Measurements from ENCODE around the gene TAF3.

TAF3 gene

DNA sequence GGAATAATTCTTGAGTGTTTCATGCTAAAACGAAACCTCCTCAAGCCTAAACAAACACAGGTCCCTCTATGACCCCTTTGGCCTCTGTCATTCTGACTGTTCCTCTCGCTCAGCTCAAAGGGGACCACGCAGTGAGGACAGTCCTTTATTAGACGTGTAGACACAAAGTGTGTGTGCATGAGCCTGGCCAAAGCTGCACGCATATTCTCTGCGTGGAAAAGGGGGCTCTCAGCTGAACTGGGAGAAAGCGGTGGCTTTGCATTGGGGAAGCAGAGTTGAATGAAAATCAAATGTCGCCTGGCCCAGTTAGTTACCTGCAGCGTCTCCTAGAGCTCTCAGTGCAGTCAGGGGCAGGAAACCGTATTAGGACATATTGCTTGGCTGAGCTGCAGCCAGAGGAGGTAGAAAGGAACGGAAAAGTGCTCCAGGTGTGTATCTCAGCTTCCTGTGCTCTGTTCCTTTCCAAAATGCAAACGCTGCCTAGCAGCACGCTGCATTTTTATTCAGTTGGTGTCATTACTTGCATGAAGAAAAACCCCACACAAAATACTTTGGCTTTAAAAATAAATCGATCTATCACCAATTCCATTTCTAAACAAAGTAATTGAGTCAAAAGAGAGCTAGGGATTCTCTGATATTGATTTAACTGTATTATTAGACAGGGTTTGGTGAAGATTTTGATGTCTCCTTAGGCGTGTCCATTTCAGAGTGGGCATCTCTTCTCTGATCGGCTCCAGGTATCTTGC lies 241.1 kb downstream of the TAF3 start:
- H3K27me3 ChIP-seq, result peaks cover 100% of the 10 kb centered on the region
- H3K4me1 ChIP-seq (ENCODE audit: control insufficient read depth in 1 of 2, insufficient read depth in 1 of 2, low read depth in 1 of 2, low read length in 1 of 2), result peaks cover 13 to 16% of the 10 kb centered on the region in 2 experiments
- H3K4me3 ChIP-seq (ENCODE audit: low read depth in 1 of 2, low read length in 1 of 2), result no peak overlapping the region
- H3K9me3 ChIP-seq, result no peaks in the 10 kb centered on the region
- no peak overlapping the region for H3K27ac ChIP-seq
- no peaks in the 10 kb centered on the region for H3K36me3 ChIP-seq
- no peak for TF ChIP-seq CTCF (IDR thresholded peaks at IDR 0.05)

DNA sequence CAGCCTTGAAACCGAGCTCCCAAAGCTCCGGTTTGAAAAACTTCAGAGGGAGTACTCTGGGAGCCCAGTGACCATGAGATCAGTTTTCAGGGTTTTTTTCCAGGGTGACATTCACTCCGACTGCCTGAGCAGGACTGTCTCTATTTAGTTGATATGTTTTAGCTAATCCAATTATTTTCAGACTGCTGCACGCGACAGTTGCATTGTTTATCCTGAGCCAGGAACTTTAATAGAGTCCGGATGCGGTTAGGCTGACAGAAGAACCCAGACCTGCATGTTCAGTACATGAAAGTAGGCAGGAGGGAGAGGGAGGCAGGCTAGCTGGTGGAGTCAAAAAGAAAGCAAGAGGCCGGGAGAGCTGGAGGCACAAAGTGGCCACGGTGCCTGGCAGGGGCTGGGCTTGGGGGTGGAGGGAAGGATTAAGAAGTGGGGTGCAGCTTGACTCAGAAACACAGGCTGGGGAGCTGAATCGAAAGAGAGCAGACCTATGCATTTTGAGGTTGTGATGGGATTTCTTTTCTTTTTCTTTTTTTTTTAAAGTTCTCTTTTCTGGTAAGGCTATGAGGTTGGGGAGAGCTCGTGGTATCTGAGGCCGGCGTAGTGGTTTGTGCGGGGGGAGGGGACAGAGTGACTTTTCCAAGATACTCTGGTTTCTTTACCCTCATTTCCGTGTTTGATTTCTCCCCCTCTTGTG lies 241.9 kb downstream of the TAF3 start:
- H3K4me3 ChIP-seq (ENCODE audit: low read depth in 1 of 2, low read length in 1 of 2), result no peak overlapping the region
- H3K4me1 ChIP-seq (ENCODE audit: control insufficient read depth in 1 of 2, insufficient read depth in 1 of 2, low read depth in 1 of 2, low read length in 1 of 2), result peaks cover 8 to 9% of the 10 kb centered on the region in 2 experiments
- H3K36me3 ChIP-seq, result no peaks in the 10 kb centered on the region
- no peaks in the 10 kb centered on the region for H3K9me3 ChIP-seq
- peaks cover 100% of the 10 kb centered on the region for H3K27me3 ChIP-seq
- no peak overlapping the region for H3K27ac ChIP-seq
- no peak for TF ChIP-seq CTCF (IDR thresholded peaks at IDR 0.05)

DNA sequence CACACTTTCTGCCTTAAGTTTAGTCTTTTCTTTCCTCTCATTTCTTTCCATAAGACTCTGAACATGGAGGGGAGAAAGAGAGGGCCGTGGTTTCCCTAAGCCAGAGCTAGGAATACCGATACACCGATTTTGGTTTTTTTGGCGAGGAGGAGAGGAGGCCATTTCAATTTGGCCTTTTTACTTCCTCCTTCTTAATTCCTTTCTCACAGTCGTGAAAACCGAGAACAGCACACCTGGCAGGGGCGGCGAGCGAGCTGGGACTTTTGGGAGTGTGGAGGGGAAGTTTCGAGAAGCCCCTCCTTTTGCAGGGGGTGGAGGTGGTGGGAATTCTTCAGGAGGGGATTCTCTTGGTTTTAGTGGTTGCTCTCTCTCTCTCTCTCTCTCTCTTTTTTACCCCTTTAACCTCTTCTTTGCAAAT lies 242.4 kb downstream of the TAF3 start:
- no peak for TF ChIP-seq CTCF (IDR thresholded peaks at IDR 0.05)
- peaks cover 100% of the 10 kb centered on the region for H3K27me3 ChIP-seq
- no peaks in the 10 kb centered on the region for H3K9me3 ChIP-seq
- peaks cover 2 to 5% of the 10 kb centered on the region in 2 experiments for H3K4me1 ChIP-seq (ENCODE audit: control insufficient read depth in 1 of 2, insufficient read depth in 1 of 2, low read depth in 1 of 2, low read length in 1 of 2)
- H3K4me3 ChIP-seq (ENCODE audit: low read depth in 1 of 2, low read length in 1 of 2), result no peak overlapping the region
- H3K36me3 ChIP-seq, result no peaks in the 10 kb centered on the region
- no peak overlapping the region for H3K27ac ChIP-seq

- H3K36me3 ChIP-seq, result no peaks in the 10 kb centered on the region
- no peak overlapping the region for H3K4me3 ChIP-seq (ENCODE audit: low read depth in 1 of 2, low read length in 1 of 2)
- H3K9me3 ChIP-seq, result no peaks in the 10 kb centered on the region
- H3K27me3 ChIP-seq, result peaks cover 100% of the 10 kb centered on the region
- peaks cover 0 to 4% of the 10 kb centered on the region in 2 experiments for H3K4me1 ChIP-seq (ENCODE audit: control insufficient read depth in 1 of 2, insufficient read depth in 1 of 2, low read depth in 1 of 2, low read length in 1 of 2)
- no peak overlapping the region for H3K27ac ChIP-seq
- TF ChIP-seq CTCF (IDR thresholded peaks at IDR 0.05), result no peak
Observed at GRCh38 chr10:8061274-8062211, 243.2 kb downstream of the TAF3 start.

DNA sequence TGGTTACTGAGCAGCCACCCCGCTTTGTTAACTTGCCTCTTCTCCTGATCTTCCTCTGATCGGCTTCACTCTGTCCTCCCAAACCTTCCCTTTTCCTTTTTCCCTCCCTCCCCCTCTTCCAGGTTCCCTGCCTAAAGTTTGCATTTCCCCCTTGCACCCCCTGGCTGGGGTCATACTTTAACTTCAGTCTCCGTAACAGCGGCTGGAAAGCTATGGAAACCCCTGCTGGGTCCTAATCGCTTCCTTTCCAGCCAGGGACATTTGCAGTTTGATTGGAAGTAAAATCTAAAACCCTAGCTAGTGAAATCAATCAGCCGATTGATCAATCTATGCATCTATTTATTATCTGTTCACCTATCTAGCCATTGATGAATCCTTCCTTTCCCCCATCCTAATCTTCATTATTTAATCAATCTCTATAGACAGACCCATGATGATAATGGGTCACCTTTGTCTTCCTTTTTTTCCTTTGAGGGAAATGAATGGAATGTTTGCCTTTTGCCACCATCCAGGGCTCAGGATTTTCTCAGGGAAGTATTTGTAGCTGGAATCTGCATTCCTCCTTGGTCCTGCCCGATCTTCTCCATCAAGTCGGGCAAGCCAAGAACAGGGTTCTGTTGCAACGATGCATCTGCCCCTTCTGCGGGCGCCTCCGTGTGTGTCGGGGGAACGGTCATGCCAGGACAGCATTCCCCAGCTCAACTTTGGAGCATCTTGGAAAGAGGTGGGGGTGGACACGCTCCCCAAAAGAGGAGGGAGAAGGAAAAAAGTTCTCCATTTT lies 245.0 kb downstream of the TAF3 start:
- Histone ChIP-seq H3K36me3 (no peaks in the 10 kb centered on the region), H3K27me3 (peaks cover 98% of the 10 kb centered on the region), H3K4me3 (ENCODE audit: low read depth in 1 of 2, low read length in 1 of 2) (no peak overlapping the region), H3K4me1 (ENCODE audit: control insufficient read depth in 1 of 2, insufficient read depth in 1 of 2, low read depth in 1 of 2, low read length in 1 of 2) (peaks cover 0 to 4% of the 10 kb centered on the region in 2 experiments), H3K9me3 (no peaks in the 10 kb centered on the region), H3K27ac (no peak overlapping the region)
- TF ChIP-seq CTCF (IDR thresholded peaks at IDR 0.05), result no peak
